Left kidney (tissue), 2 donors: ENCODE results near the gene INPP5B. TPM values are rescaled to one million over a fixed set of nuclear protein-coding genes. Genes with fewer than 3 reads are reported as not detected.
"Not testable (repeated sequence)": the region's sequence is repeated elsewhere in the genome, so short reads cannot be mapped to it uniquely, and the experiment has no call there.

Experiments used
- DNase-seq: peaks from one replicate; pipeline ENCODE4 v3.0.0-alpha.2; 2013
- polyA plus RNA-seq: library from polyadenylated mRNA; unstranded; fragments of 120-200 nt; gene quantifications from one replicate; pipeline ENCODE4 v1.2.1, GENCODE V29; 2013; ENCODE audit not compliant: insufficient read length

INPP5B gene
- polyA plus RNA-seq, 1 donor, result 33.1 TPM

DNA sequence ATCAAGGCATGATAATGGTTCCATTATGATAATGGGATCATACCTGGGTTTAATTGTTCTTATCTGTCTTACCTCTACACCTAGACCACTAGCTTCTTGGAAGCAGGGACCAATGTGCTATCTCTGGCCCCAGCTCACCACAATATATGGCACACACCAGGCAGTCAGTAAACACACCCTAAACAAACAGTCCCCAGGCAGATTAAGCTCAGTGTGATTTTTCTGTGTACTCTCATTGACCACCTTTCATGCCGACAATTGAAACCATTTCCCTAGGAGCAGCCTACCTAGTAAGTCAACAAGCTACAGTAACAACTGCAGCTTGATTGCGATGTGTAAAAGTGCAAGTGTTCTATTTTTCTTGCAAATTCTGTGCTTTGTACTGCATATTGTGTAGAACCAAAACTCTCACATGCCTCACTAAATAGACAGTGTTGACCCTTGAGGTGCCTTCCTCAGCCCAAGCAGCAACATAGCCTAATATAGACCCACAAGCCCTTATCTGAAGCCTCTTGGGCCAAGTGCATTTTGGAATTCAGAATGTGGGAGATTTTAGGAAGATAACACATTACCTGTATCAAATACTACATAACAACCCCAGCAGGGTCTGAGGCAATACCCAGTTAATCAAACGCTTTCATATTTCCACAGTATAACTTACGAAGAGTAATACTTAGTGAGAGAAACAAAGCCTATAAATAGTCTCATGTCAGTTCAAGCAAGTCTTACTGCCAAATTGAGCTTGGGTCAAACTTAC is 32.0 kb downstream of the INPP5B start:
- no peak for DNase-seq

DNA sequence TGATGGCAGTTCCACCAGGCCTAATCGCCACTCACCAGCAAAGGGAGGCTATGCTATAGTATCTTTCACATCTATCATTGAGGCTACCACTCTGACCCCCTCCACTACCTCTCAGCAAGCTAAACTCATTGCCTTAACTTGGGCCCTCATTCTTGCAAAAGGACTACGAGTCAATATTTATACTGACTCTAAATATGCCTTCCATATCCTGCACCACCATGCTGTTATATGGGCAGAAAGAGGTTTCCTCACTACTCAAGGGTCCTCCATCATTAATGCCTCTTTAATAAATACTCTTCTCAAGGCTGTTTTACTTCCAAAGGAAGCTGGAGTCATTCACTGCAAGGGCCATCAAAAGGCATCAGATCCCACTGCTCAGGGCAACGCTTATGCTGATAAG is 35.4 kb downstream of the INPP5B start:
- DNase-seq, result not testable (repeated sequence)

DNA sequence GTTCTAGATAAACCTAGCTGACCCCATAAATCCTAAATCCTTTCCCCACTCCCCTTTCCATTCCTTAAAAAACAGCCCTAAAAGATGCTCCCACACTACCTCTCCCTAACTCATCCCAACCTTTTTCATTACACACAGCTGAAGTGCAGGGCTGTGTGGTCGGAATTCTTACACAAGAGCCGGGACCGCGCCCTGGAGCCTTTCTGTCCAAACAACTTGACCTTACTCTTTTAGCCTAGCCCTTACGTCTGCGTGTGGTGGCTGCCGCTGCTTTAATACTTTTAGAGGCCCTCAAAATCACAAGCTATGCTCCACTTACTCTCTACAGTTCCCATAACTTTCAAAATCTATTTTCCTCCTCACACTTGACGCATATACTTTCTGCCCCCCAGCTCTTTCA is 36.0 kb downstream of the INPP5B start:
- not testable (repeated sequence) for DNase-seq

DNA sequence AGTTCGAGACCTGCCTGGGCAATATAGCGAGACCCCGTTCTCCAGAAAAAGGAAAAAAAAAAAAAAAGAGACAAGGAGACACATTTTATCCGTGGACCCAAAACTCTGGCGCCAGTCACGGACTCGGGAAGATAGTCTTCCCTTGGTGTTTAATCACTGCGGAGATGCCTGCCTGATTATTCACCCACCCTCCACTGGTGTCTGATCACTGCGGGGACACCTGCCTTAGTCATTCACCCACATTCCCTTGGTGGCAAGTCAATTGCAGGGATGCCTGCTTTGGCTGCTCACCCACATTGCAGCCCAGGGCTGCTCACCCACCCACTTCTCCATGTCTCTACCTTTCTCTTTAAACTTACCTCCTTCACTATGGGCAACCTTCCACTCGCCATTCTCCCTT is 38.3 kb downstream of the INPP5B start:
- not testable (repeated sequence) for DNase-seq

DNA sequence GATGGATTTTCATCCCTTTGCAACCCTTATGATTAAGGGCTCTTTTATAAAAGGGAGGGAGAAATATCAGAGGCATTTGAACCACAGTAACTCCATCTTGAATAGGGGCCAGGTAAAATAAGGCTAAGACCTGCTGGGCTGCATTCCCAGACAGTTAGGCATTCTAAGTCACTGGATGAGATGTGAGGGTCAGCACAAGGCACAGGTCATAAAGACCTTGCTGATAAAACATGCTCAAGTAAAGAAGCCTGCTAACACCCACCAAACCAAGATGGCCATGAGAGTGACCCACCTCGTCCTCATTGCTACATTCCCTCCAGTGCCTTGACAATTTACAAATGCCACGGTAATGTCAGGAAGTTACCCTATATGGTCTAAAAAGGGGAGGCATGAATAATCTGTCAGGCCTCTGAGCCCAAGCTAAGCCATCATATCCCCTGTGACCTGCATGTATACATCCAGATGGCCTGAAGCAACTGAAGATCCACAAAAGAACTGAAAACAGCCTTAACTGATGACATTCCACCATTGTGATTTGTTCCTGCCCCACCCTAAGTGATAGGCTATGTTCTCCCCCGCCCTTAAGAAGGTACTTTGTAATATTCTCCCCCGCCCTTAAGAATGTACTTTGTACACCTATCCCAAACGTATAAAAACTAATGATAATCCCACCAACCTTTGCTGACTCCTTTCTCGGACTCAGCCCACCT is 39.3 kb downstream of the INPP5B start:
- not testable (repeated sequence) for DNase-seq

DNA sequence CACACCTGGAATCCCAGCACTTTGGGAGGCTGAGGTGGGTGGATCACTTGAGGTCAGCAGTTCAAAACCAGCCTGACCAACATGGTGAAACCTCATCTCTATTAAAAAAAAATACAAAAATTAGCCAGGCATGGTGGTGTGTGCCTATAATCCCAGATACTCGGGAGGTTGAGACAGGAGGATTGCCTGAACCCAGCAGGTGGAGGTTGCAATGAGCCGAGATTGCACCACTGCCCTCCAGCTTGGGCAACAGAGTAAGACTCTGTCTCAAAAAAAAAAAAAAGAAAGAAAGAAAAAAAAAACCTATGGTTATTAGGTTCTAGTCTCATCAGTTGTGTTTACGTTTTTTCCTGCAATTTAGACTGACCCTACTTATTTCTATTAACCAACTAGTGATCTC is 40.3 kb downstream of the INPP5B start:
- not testable (repeated sequence) for DNase-seq

DNA sequence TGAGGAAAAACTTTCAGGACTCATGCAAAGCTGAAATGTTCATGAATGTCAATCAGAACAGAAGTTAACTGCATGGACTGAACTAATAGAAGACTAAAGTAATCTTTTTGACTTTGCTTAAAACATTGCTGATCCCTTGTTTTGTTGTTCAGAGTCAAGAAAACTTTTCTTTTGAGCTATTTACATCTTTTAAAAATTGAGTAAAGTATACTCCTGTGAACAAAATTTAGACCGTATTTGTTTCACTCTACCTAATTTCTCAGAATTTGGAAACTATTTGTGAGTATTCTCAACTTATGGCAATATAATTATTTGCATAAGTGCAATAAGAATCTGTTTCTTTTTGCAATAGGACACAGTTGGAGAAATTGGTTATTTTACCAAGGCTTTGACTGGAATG is 41.1 kb downstream of the INPP5B start:
- no peak for DNase-seq

DNA sequence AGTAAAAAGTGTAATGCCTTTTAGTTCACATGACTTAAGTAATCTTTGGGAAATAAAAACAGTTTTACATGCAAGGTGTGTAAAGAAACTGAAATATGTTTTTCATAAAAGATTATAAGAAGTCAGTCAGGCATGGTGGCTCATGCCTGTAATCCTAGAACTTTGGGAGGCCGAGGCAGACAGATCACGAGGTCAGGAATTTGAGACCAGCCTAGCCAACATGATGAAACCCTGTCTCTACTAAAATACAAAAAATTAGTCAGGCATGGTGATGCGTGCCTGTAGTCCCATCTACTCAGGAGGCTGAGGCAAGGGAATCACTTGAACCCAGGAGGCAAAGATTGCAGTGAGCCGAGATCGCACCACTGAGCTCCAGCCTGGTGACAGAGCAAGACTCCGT is 42.9 kb downstream of the INPP5B start:
- DNase-seq, result not testable (repeated sequence)

DNA sequence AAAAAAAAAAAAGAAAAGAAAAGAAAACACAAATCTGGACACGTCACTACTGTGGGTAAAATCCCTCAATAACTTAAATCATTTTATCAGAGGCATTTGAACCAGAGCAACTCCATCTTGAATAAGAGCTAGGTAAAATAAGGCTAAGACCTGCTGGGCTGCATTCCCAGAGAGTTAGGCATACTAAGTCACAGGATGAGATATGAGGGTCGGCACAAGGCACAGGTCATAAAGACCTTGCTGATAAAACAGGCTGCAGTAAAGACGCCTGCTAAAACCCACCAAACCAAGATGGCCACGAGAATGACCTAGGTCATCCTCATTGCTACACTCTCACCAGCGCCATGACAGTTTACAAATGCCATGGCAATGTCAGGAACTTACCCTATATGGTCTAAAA is 43.9 kb downstream of the INPP5B start:
- no peak for DNase-seq

DNA sequence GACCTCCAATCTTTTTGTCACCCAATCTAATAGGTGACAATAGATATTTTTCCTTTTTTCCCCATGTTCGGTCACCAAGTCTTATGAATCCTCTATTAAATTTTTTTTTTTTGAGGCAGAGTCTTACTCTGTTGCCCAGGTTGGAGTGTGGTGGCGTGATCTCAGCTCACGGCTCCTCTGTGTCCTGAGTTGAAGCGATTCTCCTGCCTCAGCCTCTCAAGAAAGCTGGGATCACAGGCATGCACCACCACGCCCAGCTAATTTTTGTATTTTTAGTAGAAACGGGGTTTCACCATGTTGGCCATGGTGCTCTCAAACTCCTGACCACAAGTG is 45.0 kb downstream of the INPP5B start:
- no peak for DNase-seq

DNA sequence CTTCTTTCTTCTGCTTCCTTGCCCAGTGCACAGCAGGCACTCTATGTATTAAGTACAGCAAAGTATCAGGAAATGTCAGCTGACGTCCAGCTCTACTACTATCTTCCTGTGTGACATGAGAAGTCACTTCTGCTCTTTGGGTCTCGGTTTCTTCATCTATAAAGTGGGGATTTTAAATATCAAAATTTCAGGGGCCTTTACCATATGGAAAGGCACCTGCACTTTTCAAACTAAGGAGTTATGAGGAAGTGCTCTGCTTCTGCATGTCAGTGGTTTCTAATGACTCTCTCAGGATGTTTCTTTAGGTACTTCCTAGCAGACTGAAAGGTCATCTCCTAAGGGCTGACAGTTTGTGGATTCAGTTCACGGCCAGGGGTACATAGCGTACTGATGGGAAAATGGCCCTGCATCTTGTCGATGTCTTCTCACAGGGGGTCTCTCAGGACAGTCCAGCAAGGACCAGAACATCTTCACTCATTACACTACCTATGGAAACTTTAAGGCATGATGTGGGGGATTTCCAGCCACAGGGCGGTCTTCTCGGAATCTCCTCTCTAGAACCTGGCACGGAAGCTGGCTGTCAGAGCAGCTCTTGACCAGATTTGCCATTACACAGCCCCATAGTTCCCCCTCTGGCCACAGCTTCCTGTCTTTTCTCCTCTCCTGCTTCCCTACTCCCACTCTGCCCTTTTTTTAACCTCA is 45.5 kb downstream of the INPP5B start:
- no peak for DNase-seq

DNA sequence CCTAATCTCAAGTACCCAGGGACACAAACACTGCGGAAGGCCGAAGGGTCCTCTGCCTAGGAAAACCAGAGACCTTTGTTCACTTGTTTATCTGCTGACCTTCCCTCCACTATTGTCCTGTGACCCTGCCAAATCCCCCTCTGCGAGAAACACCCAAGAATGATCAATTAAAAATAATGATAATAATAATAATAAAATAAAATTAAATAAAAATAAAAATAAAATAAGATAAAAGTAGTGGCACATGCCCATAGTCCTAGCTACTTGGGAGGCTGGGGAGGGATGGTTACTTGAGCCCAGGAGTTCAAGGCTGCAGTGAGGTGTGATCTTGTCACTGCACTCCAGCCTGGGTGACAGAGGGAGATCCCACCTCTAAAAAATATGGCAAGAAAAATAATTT is 49.3 kb downstream of the INPP5B start:
- DNase-seq, result not testable (repeated sequence)

DNA sequence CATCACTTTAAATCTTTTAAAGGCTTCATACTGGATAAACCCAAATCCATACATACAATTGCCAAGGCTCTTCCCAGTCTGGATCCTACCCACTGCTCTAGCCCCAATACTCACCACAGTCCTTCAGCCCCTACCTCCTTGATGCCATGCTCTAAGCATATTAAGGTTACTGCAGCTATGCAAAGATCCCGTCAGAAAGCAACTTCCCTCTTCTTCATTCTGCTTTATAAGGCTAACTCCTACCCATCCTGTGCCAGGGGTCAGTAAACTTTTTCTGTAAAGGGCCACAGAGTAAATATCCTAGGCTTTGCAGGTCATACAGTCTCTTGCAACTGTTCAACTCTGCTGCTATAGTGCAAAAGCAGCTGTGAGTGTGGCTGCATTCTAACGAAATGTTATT is 53.2 kb downstream of the INPP5B start:
- no peak for DNase-seq

DNA sequence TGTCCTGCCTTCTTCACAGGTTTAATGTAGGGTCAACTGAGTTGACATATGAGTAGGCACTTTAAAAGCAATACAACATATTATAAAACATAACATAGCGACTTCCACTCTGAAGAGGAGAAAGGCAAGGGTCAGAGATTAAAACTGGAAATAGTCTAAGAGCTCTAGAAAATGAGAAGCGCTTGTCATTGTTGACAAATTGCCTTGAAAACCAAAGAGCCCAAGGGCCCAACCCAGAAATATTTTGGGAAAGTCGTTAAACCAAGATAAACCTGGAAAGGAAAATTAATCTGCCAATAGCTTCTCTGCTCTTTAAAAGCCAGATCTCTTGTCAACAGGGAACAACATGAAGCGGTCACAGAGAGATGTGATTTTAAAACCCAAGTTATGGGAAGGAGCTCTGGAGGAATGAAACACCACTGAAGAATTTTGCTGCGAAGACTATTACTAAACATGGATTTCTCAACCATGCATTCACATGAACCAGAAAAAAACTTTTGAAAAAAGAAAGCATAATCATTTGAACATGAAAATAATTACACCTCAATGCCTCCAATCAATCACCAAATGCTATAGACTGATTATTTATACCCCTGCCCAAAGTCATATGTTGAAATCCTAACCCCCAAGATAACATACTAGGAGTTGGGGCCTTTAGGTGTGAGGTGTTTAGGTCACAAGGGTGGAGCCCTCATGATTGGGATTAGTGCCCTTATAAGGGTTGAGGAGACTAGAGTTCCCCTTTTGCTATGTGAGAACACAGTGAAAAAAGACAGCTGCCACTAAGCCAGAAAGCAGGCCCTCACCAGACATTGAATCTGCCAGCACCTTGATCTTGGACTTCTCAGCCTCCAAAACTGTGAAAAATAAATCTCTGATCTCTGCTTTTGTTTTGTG is 54.5 kb downstream of the INPP5B start:
- no peak for DNase-seq

DNA sequence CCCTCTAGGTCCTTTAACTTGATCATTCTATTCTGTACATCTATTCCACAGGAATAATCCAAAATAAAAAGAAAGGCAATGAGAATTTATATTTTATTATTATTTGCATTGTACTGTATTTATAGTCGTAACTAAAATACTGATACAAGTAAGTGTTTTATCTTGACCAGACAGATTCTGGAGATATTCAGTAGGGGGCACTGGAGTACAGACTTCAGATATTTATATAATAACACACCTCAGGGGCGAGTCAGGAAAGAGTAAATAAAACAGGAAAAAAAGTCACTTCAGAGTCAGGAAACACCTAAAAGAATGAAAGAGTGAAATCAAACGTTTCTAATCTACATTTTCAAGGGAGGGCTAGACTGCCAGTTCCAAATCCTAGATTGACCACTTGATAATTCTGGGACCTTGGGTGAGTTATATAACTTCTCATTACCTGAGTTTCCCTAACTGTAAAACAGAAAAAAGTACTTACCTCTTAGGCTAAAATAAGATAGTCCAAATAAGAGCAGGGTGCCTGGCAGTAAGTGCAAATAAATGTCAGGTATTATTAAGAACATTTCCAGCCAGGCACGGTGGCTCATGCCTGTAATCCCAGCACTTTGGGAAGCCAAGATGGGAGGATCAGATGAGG is 56.4 kb downstream of the INPP5B start:
- DNase-seq, result peak; percentile 32

DNA sequence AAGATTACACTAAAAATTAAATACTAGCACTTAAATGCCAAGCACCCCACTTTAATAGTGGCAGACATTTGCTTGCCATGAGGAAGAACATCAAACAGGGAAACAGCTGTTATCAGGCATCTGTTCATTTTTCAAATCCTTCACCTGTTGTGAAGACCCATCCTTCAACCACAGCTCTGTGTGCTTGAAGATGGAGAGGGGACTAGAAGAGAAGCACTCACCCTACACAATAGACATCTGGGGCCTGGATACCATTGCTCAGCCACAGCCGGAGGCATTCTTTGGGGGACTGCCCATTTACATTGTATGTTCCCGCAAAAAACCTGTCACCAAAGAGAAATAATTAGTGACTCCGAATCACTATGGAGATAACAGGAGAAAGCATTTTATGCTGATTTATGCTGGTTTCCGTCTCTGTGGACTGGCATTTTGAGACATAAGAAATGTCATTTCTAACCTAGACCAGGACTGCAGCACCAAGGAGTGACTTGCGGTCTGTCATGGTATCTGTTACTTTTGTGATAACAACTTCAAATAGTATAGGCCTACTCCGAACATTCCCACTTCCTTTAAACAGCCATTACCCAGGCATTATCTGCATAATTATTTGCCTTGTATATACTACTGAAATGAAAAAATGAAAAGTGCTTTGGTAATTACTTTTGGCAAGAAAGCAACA is 58.7 kb downstream of the INPP5B start:
- DNase-seq, result no peak

DNA sequence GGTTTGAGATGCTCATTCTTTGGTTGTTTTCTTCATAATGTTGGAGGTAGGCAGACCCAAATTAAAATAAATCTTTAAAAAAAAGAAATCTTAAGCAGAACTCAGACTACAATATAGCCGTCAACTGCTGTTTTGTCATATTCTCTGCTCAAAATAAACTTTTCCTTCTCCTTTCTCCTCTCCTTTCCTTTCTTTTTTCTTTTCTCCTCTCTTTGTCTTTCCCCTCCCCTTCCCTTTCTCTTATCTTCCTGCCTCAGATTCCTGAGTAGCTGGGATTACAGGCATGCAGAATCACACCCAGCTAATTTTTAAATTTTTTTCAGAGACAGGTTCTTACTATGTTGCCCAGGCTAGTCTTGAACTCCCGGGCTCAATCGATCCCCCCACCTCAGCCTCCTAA is 62.7 kb downstream of the INPP5B start:
- no peak for DNase-seq

DNA sequence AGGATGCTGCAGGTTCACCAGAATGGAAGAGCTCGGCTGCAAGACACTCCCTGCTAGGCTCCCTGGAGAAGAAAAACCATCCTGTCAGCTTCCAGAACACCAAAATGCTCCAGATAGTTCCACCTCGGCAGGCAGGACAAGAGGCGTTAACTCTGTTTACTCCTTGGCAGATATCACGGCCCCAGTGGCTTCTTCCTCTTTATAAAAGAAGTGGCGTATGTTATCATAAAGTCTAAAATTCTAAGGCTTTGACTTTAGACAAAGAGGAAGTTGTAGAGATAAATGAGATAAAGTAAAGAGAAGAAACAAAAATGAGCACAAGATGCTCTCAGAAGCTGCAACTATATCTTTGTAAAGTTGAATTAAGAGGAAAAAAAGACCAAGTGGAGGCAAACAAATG is 63.2 kb downstream of the INPP5B start:
- DNase-seq, result no peak

DNA sequence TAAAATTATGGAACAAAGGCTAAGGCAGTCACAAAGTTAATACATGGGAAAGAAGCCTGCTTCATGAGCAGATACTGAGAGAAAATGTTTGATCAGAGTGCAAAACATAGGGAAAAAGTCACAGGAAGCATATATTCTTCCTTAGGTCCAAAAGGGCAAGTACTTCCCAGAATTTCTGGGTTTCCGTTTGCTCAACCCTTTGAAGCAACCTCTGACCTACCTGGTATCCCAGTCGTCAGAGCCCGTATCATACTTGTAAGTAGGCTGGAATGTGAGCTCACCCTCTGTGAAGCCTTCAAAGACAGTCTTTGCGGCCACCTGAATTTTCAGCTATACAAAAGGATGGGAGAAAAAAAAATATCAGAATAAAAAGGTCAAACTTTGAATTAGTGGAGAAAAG is 67.0 kb downstream of the INPP5B start:
- DNase-seq, result no peak

DNA sequence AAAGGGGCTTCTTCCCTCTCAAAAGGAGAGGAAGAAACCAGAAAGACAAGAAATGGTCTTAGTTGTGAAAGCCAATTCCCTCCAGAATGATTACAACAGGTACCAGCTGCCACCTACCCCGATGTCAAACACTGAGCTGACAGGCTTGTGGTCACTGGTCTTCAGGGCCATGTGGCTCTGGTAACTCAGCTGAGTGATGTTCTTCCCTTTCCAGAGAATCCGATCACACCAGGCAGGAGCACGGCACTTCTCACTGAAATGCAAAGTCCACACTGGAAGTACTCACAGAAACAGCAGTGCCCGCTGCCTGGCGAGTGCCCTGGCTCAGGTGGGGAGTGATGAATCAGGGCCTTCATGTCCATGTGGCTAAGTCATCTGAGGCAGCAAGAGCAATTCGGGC is 68.8 kb downstream of the INPP5B start:
- no peak for DNase-seq

DNA sequence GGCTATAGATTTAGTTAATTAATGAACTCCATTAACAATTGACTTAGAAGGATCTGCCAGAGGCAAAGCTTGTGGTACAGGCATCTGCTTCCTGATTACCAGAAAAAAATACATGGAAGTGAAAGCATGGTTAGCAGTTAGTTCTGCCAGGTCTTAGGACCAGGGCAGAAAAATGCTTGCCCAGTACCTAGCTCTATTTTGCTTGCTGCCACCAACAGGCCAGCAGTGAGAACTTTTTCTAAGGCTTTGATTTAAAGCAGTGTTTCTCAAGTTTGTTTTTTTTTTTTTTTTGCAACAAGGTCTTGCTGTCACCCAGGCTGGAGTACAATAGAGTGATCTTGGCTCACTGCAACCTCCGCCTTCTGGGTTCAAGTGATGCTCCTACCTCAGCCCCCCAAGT is 71.0 kb downstream of the INPP5B start:
- DNase-seq, result no peak
